IPS DF 6.9 (cell line): ENCODE measurements around the gene TBC1D10A.
A peak's percentile ranks its signal among the peaks of the same experiment; 100 is the strongest.

Experiments used
- DNase-seq: peaks from one replicate; pipeline ENCODE4 v3.0.0-alpha.2; 2013; ENCODE audit warnings: low read depth, low spot score
- H3K27ac ChIP-seq: one replicate; pipeline ENCODE4 v1.5.1; 2013; ENCODE audit warnings: low read length, control low read depth
- H3K27me3 ChIP-seq: 2 replicates; pipeline ENCODE4 v1.6.1; 2013; ENCODE audit warnings: mild to moderate bottlenecking, low read length; ENCODE audit not compliant: control insufficient read depth, insufficient read depth
- H3K36me3 ChIP-seq: 2 replicates; pipeline ENCODE4 v1.6.1; 2013; ENCODE audit warnings: low read length; ENCODE audit not compliant: control insufficient read depth, insufficient read depth
- H3K4me1 ChIP-seq: 2 replicates; pipeline ENCODE4 v1.6.1; 2013; ENCODE audit warnings: low read length; ENCODE audit not compliant: control insufficient read depth, insufficient read depth
- H3K4me3 ChIP-seq: 2 replicates; pipeline ENCODE4 v1.5.1; 2013; ENCODE audit warnings: mild to moderate bottlenecking, low read length
- H3K9me3 ChIP-seq: 2 replicates; pipeline ENCODE4 v1.6.1; 2013; ENCODE audit warnings: low read length, inconsistent platforms; ENCODE audit not compliant: control insufficient read depth, insufficient read depth
- WGBS: extraction: QIAGEN DNeasy Blood & Tissue Kit; methylation state at CpG from one replicate; pipeline ENCODE4 v1.1.7; 2013; ENCODE audit warnings: mixed read lengths, missing lambda C conversion rate; ENCODE audit not compliant: insufficient read length, insufficient coverage; 5-methylcytosine and 5-hydroxymethylcytosine counted together

Gene TBC1D10A

GRCh38 chr22:30326706-30327362 is at the start of gene TBC1D10A:
Gene TBC1D10A, minus strand, starts transcription at chr22:30326941. Its CDS starts 60 bp downstream, at chr22:30326881.
- WGBS, result no CpG with 5 or more reads among the region's 69 CpGs
- DNase-seq, result peak; percentile 87

GRCh38 chr22:30375312-30375849 is 48.6 kb upstream of the TBC1D10A start:
- Histone ChIP-seq H3K27ac (no peak overlapping the region), H3K4me3 (no peak overlapping the region), H3K9me3 (no peaks in the 10 kb centered on the region), H3K36me3 (peaks cover 4% of the 10 kb centered on the region; the same call in 1 of the 2 replicates), H3K27me3 (no peaks in the 10 kb centered on the region), H3K4me1 (no peaks in the 10 kb centered on the region)
- no peak for DNase-seq
- WGBS, result no CpG with 5 or more reads among the region's 13 CpGs

More at GRCh38 chr22:30326706-30327362, at the start of gene TBC1D10A:
- H3K27ac ChIP-seq, result no peak within 1 kb of the TSS
- no peaks in the 10 kb centered on the region for H3K9me3 ChIP-seq
- peaks cover 3% of the 10 kb centered on the region; the same call in 1 of the 2 replicates for H3K4me1 ChIP-seq
- peak within 1 kb of the TSS; percentile 81 for H3K4me3 ChIP-seq
- H3K27me3 ChIP-seq, result no peaks in the 10 kb centered on the region
- H3K36me3 ChIP-seq, result no peaks in the 10 kb centered on the region; the same call in 1 of the 2 replicates

GRCh38 chr22:30373331-30374325 is 46.9 kb upstream of the TBC1D10A start:
- no peak for DNase-seq
- H3K27me3 ChIP-seq, result no peaks in the 10 kb centered on the region

GRCh38 chr22:30372915-30373314 is 46.2 kb upstream of the TBC1D10A start:
- Histone ChIP-seq H3K27me3 (no peaks in the 10 kb centered on the region), H3K4me1 (no peaks in the 10 kb centered on the region), H3K36me3 (no peaks in the 10 kb centered on the region), H3K9me3 (no peaks in the 10 kb centered on the region), H3K4me3 (no peak overlapping the region), H3K27ac (no peak overlapping the region)
- DNase-seq, result no peak
- no CpG with 5 or more reads among the region's 8 CpGs for WGBS

More at GRCh38 chr22:30373331-30374325, 46.9 kb upstream of the TBC1D10A start:
- no peak overlapping the region for H3K27ac ChIP-seq
- no peak overlapping the region for H3K4me3 ChIP-seq
- H3K4me1 ChIP-seq, result no peaks in the 10 kb centered on the region
- H3K36me3 ChIP-seq, result no peaks in the 10 kb centered on the region
- no peaks in the 10 kb centered on the region for H3K9me3 ChIP-seq
- WGBS, result no CpG with 5 or more reads among the region's 33 CpGs

GRCh38 chr22:30371981-30372380 is 45.2 kb upstream of the TBC1D10A start:
- no peaks in the 10 kb centered on the region for H3K4me1 ChIP-seq
- H3K36me3 ChIP-seq, result no peaks in the 10 kb centered on the region
- no peak overlapping the region for H3K27ac ChIP-seq
- no peak overlapping the region for H3K4me3 ChIP-seq
- no peaks in the 10 kb centered on the region for H3K9me3 ChIP-seq
- no peaks in the 10 kb centered on the region for H3K27me3 ChIP-seq
- no peak for DNase-seq
- WGBS, result no CpG with 5 or more reads among the region's 13 CpGs

GRCh38 chr22:30371321-30371720 is 44.6 kb upstream of the TBC1D10A start:
- Histone ChIP-seq H3K4me1 (no peaks in the 10 kb centered on the region), H3K36me3 (no peaks in the 10 kb centered on the region), H3K4me3 (no peak overlapping the region), H3K27me3 (no peaks in the 10 kb centered on the region), H3K9me3 (no peaks in the 10 kb centered on the region), H3K27ac (no peak overlapping the region)
- no CpG with 5 or more reads among the region's 9 CpGs for WGBS
- DNase-seq, result no peak

- no CpG with 5 or more reads among the region's 19 CpGs for WGBS
- Histone ChIP-seq H3K27ac (no peak overlapping the region), H3K36me3 (0 out of 2 replicates have a peak, but pooled peaks cover 2% of the 10 kb centered on the region), H3K9me3 (no peaks in the 10 kb centered on the region), H3K27me3 (no peaks in the 10 kb centered on the region), H3K4me1 (no peaks in the 10 kb centered on the region), H3K4me3 (no peak overlapping the region)
- no peak for DNase-seq
These were observed 44.0 kb upstream of the TBC1D10A start for GRCh38 chr22:30370641-30371230.

- Histone ChIP-seq H3K4me1 (no peaks in the 10 kb centered on the region), H3K36me3 (0 out of 2 replicates have a peak, but pooled peaks cover 2% of the 10 kb centered on the region), H3K27ac (no peak overlapping the region), H3K27me3 (no peaks in the 10 kb centered on the region), H3K9me3 (no peaks in the 10 kb centered on the region), H3K4me3 (no peak overlapping the region)
- WGBS, result no CpG with 5 or more reads among the region's 9 CpGs
- no peak for DNase-seq
These were observed 41.7 kb upstream of the TBC1D10A start for GRCh38 chr22:30368420-30368819.

GRCh38 chr22:30365891-30366290 is 39.1 kb upstream of the TBC1D10A start:
- Histone ChIP-seq H3K27me3 (no peaks in the 10 kb centered on the region), H3K9me3 (no peaks in the 10 kb centered on the region), H3K4me3 (no peak overlapping the region), H3K4me1 (peaks cover 4% of the 10 kb centered on the region; the same call in 1 of the 2 replicates), H3K36me3 (0 out of 2 replicates have a peak, but pooled peaks cover 2% of the 10 kb centered on the region), H3K27ac (no peak overlapping the region)
- DNase-seq, result no peak
- WGBS, result no CpG with 5 or more reads among the region's 18 CpGs
